Measurements from ENCODE around the gene ZSCAN23. TPM values are rescaled to one million over a fixed set of nuclear protein-coding genes. Genes with fewer than 3 reads are reported as not detected.
A peak's percentile ranks its signal among the peaks of the same experiment; 100 is the strongest.

Gene ZSCAN23
- total and polyA plus RNA-seq, 9 of the 15 experiments (the other 6 are each of a cell fraction or from before 2014, with no cell fraction given) = 0.05 to 0.29 (median 0.21) TPM; not detected in 1

- no peak for TF ChIP-seq BRF2 (IDR thresholded peaks at IDR 0.05; ENCODE audit: borderline replicate concordance, insufficient read depth, insufficient read length)
- no peak for TF ChIP-seq HDAC3 (IDR thresholded peaks at IDR 0.05; ENCODE audit: borderline replicate concordance, partially characterized antibody)
- no peak for TF ChIP-seq SETDB1 (IDR thresholded peaks at IDR 0.05; ENCODE audit: low read length)
- no peak for TF ChIP-seq ZNF589 (CRISPR knock-in tag; IDR thresholded peaks at IDR 0.05; ENCODE audit: low read depth)
- no peak for TF ChIP-seq HNRNPH1 (optimal IDR thresholded peaks at IDR 0.05; ENCODE audit: low read depth, low read length)
- TF ChIP-seq THRAP3 (IDR thresholded peaks at IDR 0.05; ENCODE audit: borderline replicate concordance) = no peak
- TF ChIP-seq ZFX (CRISPR knock-in tag; IDR thresholded peaks at IDR 0.05) = no peak
- no peak for TF ChIP-seq ZNF740 (CRISPR knock-in tag; IDR thresholded peaks at IDR 0.05)
- no peak for TF ChIP-seq ZNF740 (tag; IDR thresholded peaks at IDR 0.05)
- no peak for TF ChIP-seq PHF20 (IDR thresholded peaks at IDR 0.05; ENCODE audit: partially characterized antibody)
- TF ChIP-seq JUND (IDR thresholded peaks at IDR 0.05; ENCODE audit: borderline replicate concordance, low read depth, low read length) = peak; percentile 79; the same call in 1 of the 2 replicates
- TF ChIP-seq JUND (tag; IDR thresholded peaks at IDR 0.05; ENCODE audit: borderline replicate concordance, low read depth, low read length) = peak; percentile 56; the same call in 1 of the 3 replicates
- no peak for TF ChIP-seq RFX7 (CRISPR knock-in tag; IDR thresholded peaks at IDR 0.05)
- no peak for TF ChIP-seq ZNF140 (CRISPR knock-in tag; IDR thresholded peaks at IDR 0.05)
- no peak for TF ChIP-seq SMAD3 (CRISPR knock-in tag; conservative IDR thresholded peaks at IDR 0.05)
- no peak for TF ChIP-seq YBX1 (IDR thresholded peaks at IDR 0.05)
- no peak for TF ChIP-seq MCM3 (IDR thresholded peaks at IDR 0.05)
- TF ChIP-seq USF2 (CRISPR knock-in tag; IDR thresholded peaks at IDR 0.05) = no peak
- TF ChIP-seq PRMT5 (CRISPR knock-in tag; IDR thresholded peaks at IDR 0.05) = no peak
- peak; percentile 55; the same call in 1 of the 2 replicates for TF ChIP-seq JUN (IDR thresholded peaks at IDR 0.05; ENCODE audit: borderline replicate concordance, low read depth, low read length)
- no peak for TF ChIP-seq JUN (CRISPR knock-in tag; IDR thresholded peaks at IDR 0.05; ENCODE audit: borderline replicate concordance)
- no peak for TF ChIP-seq POLR2AphosphoS2 (IDR thresholded peaks at IDR 0.05; ENCODE audit: low read length)
- no peak for TF ChIP-seq TAF1 (IDR thresholded peaks at IDR 0.05; ENCODE audit: control insufficient read depth, extremely low read depth, insufficient read depth, low read length, severe bottlenecking)
- TF ChIP-seq FOXA3 (CRISPR knock-in tag; conservative IDR thresholded peaks at IDR 0.05 in 1 of 2, IDR thresholded peaks at IDR 0.05 in 1 of 2) = no peak
Observed at GRCh38 chr6:28424163-28424562, 19.1 kb downstream of the ZSCAN23 start (continued).
